ENCODE data around the gene LTO1. TPM values are rescaled to one million over a fixed set of nuclear protein-coding genes. Genes with fewer than 3 reads are reported as not detected.

LTO1 gene
- polyA plus RNA-seq, 2 donors: 15.0 to 22.9 TPM

GRCh38 chr11:69711822-69712801 lies 37.0 kb upstream of the LTO1 start:
- no peak overlapping the region for H3K4me3 ChIP-seq (ENCODE audit: low read depth in 1 of 2, low read length in 2 of 2)
- no peaks in the 10 kb centered on the region for H3K4me1 ChIP-seq (ENCODE audit: control insufficient read depth in 2 of 2, insufficient read depth in 2 of 2, low read length in 1 of 2)
- H3K27ac ChIP-seq (ENCODE audit: low read depth in 2 of 2, low read length in 1 of 2): no peak overlapping the region
- no peaks in the 10 kb centered on the region for H3K9me3 ChIP-seq (ENCODE audit: control insufficient read depth in 2 of 2, insufficient read depth in 1 of 2, low read depth in 1 of 2, low read length in 1 of 2)
- WGBS, 2 donors: 60 to 65% methylated on average over 28 of the region's 28 CpGs
- no peaks in the 10 kb centered on the region for H3K27me3 ChIP-seq (ENCODE audit: control insufficient read depth in 1 of 2, insufficient read depth in 2 of 2, low read length in 2 of 2)
- H3K36me3 ChIP-seq (ENCODE audit: control insufficient read depth in 2 of 2, insufficient read depth in 2 of 2, low read length in 1 of 2): no peaks in the 10 kb centered on the region

- Histone ChIP-seq H3K27me3 (ENCODE audit: control insufficient read depth in 1 of 2, insufficient read depth in 2 of 2, low read length in 2 of 2) (peaks cover 0 to 6% of the 10 kb centered on the region in 2 donors), H3K36me3 (ENCODE audit: control insufficient read depth in 2 of 2, insufficient read depth in 2 of 2, low read length in 1 of 2) (no peaks in the 10 kb centered on the region), H3K4me3 (ENCODE audit: low read depth in 1 of 2, low read length in 2 of 2) (no peak overlapping the region), H3K9me3 (ENCODE audit: control insufficient read depth in 2 of 2, insufficient read depth in 1 of 2, low read depth in 1 of 2, low read length in 1 of 2) (no peaks in the 10 kb centered on the region), H3K27ac (ENCODE audit: low read depth in 2 of 2, low read length in 1 of 2) (no peak overlapping the region), H3K4me1 (ENCODE audit: control insufficient read depth in 2 of 2, insufficient read depth in 2 of 2, low read length in 1 of 2) (peaks cover 2 to 9% of the 10 kb centered on the region in 2 donors)
- 67 to 71% methylated on average over 15 of the region's 15 CpGs for WGBS, 2 donors
These were observed 33.7 kb upstream of the LTO1 start for GRCh38 chr11:69708736-69709401.

GRCh38 chr11:69707176-69707575 lies 32.0 kb upstream of the LTO1 start:
- 24 to 28% methylated on average over 7 of the region's 7 CpGs for WGBS, 2 donors
- Histone ChIP-seq H3K27me3 (ENCODE audit: control insufficient read depth in 1 of 2, insufficient read depth in 2 of 2, low read length in 2 of 2) (peaks cover 5 to 15% of the 10 kb centered on the region in 2 donors), H3K4me1 (ENCODE audit: control insufficient read depth in 2 of 2, insufficient read depth in 2 of 2, low read length in 1 of 2) (peaks cover 6 to 9% of the 10 kb centered on the region in 2 donors), H3K4me3 (ENCODE audit: low read depth in 1 of 2, low read length in 2 of 2) (no peak overlapping the region), H3K36me3 (ENCODE audit: control insufficient read depth in 2 of 2, insufficient read depth in 2 of 2, low read length in 1 of 2) (no peaks in the 10 kb centered on the region), H3K27ac (ENCODE audit: low read depth in 2 of 2, low read length in 1 of 2) (no peak overlapping the region), H3K9me3 (ENCODE audit: control insufficient read depth in 2 of 2, insufficient read depth in 1 of 2, low read depth in 1 of 2, low read length in 1 of 2) (peaks cover 0 to 2% of the 10 kb centered on the region in 2 donors)

GRCh38 chr11:69705901-69706787 lies 31.0 kb upstream of the LTO1 start:
- no peak overlapping the region for H3K27ac ChIP-seq (ENCODE audit: low read depth in 2 of 2, low read length in 1 of 2)
- peaks cover 5 to 18% of the 10 kb centered on the region in 2 donors for H3K27me3 ChIP-seq (ENCODE audit: control insufficient read depth in 1 of 2, insufficient read depth in 2 of 2, low read length in 2 of 2)
- no peaks in the 10 kb centered on the region for H3K36me3 ChIP-seq (ENCODE audit: control insufficient read depth in 2 of 2, insufficient read depth in 2 of 2, low read length in 1 of 2)
- H3K4me3 ChIP-seq (ENCODE audit: low read depth in 1 of 2, low read length in 2 of 2): no peak overlapping the region
- H3K4me1 ChIP-seq (ENCODE audit: control insufficient read depth in 2 of 2, insufficient read depth in 2 of 2, low read length in 1 of 2): peaks cover 6 to 9% of the 10 kb centered on the region in 2 donors
- 53 to 68% methylated on average over 19 to 20 of the region's 20 CpGs for WGBS, 2 donors
- H3K9me3 ChIP-seq (ENCODE audit: control insufficient read depth in 2 of 2, insufficient read depth in 1 of 2, low read depth in 1 of 2, low read length in 1 of 2): peaks cover 0 to 2% of the 10 kb centered on the region in 2 donors

GRCh38 chr11:69705351-69705811 lies 30.2 kb upstream of the LTO1 start:
- WGBS, 2 donors: 32 to 53% methylated on average over 18 of the region's 18 CpGs
- peaks cover 9 to 10% of the 10 kb centered on the region in 2 donors for H3K4me1 ChIP-seq (ENCODE audit: control insufficient read depth in 2 of 2, insufficient read depth in 2 of 2, low read length in 1 of 2)
- no peak overlapping the region for H3K27ac ChIP-seq (ENCODE audit: low read depth in 2 of 2, low read length in 1 of 2)
- peaks cover 5 to 21% of the 10 kb centered on the region in 2 donors for H3K27me3 ChIP-seq (ENCODE audit: control insufficient read depth in 1 of 2, insufficient read depth in 2 of 2, low read length in 2 of 2)
- H3K9me3 ChIP-seq (ENCODE audit: control insufficient read depth in 2 of 2, insufficient read depth in 1 of 2, low read depth in 1 of 2, low read length in 1 of 2): peaks cover 0 to 2% of the 10 kb centered on the region in 2 donors
- H3K4me3 ChIP-seq (ENCODE audit: low read depth in 1 of 2, low read length in 2 of 2): no peak overlapping the region
- H3K36me3 ChIP-seq (ENCODE audit: control insufficient read depth in 2 of 2, insufficient read depth in 2 of 2, low read length in 1 of 2): no peaks in the 10 kb centered on the region

- Histone ChIP-seq H3K27me3 (ENCODE audit: control insufficient read depth in 1 of 2, insufficient read depth in 2 of 2, low read length in 2 of 2) (peaks cover 5 to 21% of the 10 kb centered on the region in 2 donors), H3K36me3 (ENCODE audit: control insufficient read depth in 2 of 2, insufficient read depth in 2 of 2, low read length in 1 of 2) (no peaks in the 10 kb centered on the region), H3K9me3 (ENCODE audit: control insufficient read depth in 2 of 2, insufficient read depth in 1 of 2, low read depth in 1 of 2, low read length in 1 of 2) (peaks cover 0 to 2% of the 10 kb centered on the region in 2 donors), H3K4me3 (ENCODE audit: low read depth in 1 of 2, low read length in 2 of 2) (peak overlapping the region in 1 of 2 donors; percentile 0), H3K4me1 (ENCODE audit: control insufficient read depth in 2 of 2, insufficient read depth in 2 of 2, low read length in 1 of 2) (peaks cover 9 to 10% of the 10 kb centered on the region in 2 donors), H3K27ac (ENCODE audit: low read depth in 2 of 2, low read length in 1 of 2) (no peak overlapping the region)
- WGBS, 2 donors: 10 to 14% methylated on average over 63 of the region's 63 CpGs
These were observed 29.5 kb upstream of the LTO1 start for GRCh38 chr11:69704508-69705253.

GRCh38 chr11:69703768-69704507 lies 28.8 kb upstream of the LTO1 start, which contains the start of gene FGF19:
Gene FGF19 (minus strand): TSS chr11:69704022. CDS start chr11:69703876, 146 bp downstream.
- Histone ChIP-seq H3K36me3 (ENCODE audit: control insufficient read depth in 2 of 2, insufficient read depth in 2 of 2, low read length in 1 of 2) (no peaks in the 10 kb centered on the region), H3K4me1 (ENCODE audit: control insufficient read depth in 2 of 2, insufficient read depth in 2 of 2, low read length in 1 of 2) (peaks cover 9 to 10% of the 10 kb centered on the region in 2 donors), H3K9me3 (ENCODE audit: control insufficient read depth in 2 of 2, insufficient read depth in 1 of 2, low read depth in 1 of 2, low read length in 1 of 2) (peaks cover 0 to 2% of the 10 kb centered on the region in 2 donors), H3K27ac (ENCODE audit: low read depth in 2 of 2, low read length in 1 of 2) (no peak within 1 kb of the TSS), H3K27me3 (ENCODE audit: control insufficient read depth in 1 of 2, insufficient read depth in 2 of 2, low read length in 2 of 2) (peaks cover 5 to 21% of the 10 kb centered on the region in 2 donors), H3K4me3 (ENCODE audit: low read depth in 1 of 2, low read length in 2 of 2) (peak within 1 kb of the TSS in 1 of 2 donors; percentile 0)
- 1 to 2% methylated on average over 54 to 67 of the region's 67 CpGs for WGBS, 2 donors

GRCh38 chr11:69703453-69703767 lies 28.3 kb upstream of the LTO1 start:
- Histone ChIP-seq H3K27me3 (ENCODE audit: control insufficient read depth in 1 of 2, insufficient read depth in 2 of 2, low read length in 2 of 2) (peaks cover 5 to 21% of the 10 kb centered on the region in 2 donors), H3K4me3 (ENCODE audit: low read depth in 1 of 2, low read length in 2 of 2) (no peak overlapping the region), H3K4me1 (ENCODE audit: control insufficient read depth in 2 of 2, insufficient read depth in 2 of 2, low read length in 1 of 2) (peaks cover 9 to 10% of the 10 kb centered on the region in 2 donors), H3K36me3 (ENCODE audit: control insufficient read depth in 2 of 2, insufficient read depth in 2 of 2, low read length in 1 of 2) (no peaks in the 10 kb centered on the region), H3K9me3 (ENCODE audit: control insufficient read depth in 2 of 2, insufficient read depth in 1 of 2, low read depth in 1 of 2, low read length in 1 of 2) (peaks cover 0 to 2% of the 10 kb centered on the region in 2 donors), H3K27ac (ENCODE audit: low read depth in 2 of 2, low read length in 1 of 2) (no peak overlapping the region)
- WGBS, 2 donors: 4 to 5% methylated on average over 11 to 34 of the region's 34 CpGs
